CD4-positive, alpha-beta T cell (primary cell): Measurements from ENCODE around the gene GTF2H4. TPM values are rescaled to one million over a fixed set of nuclear protein-coding genes. Genes with fewer than 3 reads are reported as not detected.

Experiments used
- ATAC-seq: fragments of 200-7000 bp; cut with Tn5 transposase; one replicate; pipeline ENCODE4 v1.10.0; 2022; ENCODE audit warnings: mild to moderate bottlenecking; ENCODE audit not compliant: poor library complexity
- CTCF ChIA-PET: fragments of 350-600 bp; sonication (Branson Sonifier 250); formaldehyde crosslinking; loops from one replicate; lab custom pipeline; 2021; ENCODE audit warnings: antibody characterized with exemption, inconsistent platforms; lab: Charles Lee
- POLR2A ChIA-PET: fragments of 350-600 bp; sonication (Branson Sonifier 250); formaldehyde crosslinking; loops from one replicate; lab custom pipeline; 2021; ENCODE audit warnings: antibody characterized with exemption, inconsistent platforms; lab: Charles Lee
- DNase-seq, 14 experiments: peaks; one replicate each; pipeline ENCODE4 v3.0.0-alpha.2; 2013 to 2020; ENCODE audit warnings: mixed read lengths in 2 of 14
- H3K27ac ChIP-seq, 2 donors: one replicate each; pipeline versions ENCODE4 v1.5.1 to v1.7.0; 2013; ENCODE audit warnings: low read length in 2 of 2, low read depth in 1 of 2, mild to moderate bottlenecking in 1 of 2
- H3K27me3 ChIP-seq, 2 experiments: 1 replicate in 1 of 2; 2 replicates in 1 of 2; pipeline versions ENCODE4 v1.6.1 to v1.7.0; 2013; ENCODE audit warnings: low read length in 2 of 2, control low read depth in 1 of 2, mild to moderate bottlenecking in 1 of 2, moderate library complexity in 1 of 2; ENCODE audit not compliant: insufficient read depth in 2 of 2, control insufficient read depth in 1 of 2
- H3K36me3 ChIP-seq: one replicate; pipeline ENCODE4 v1.6.1; 2013; ENCODE audit warnings: low read length, control low read depth; ENCODE audit not compliant: insufficient read depth
- H3K4me1 ChIP-seq: one replicate; pipeline ENCODE4 v1.6.1; 2013; ENCODE audit warnings: low read length, control low read depth; ENCODE audit not compliant: insufficient read depth
- H3K4me3 ChIP-seq: one replicate; pipeline ENCODE4 v1.5.1; 2013; ENCODE audit warnings: mild to moderate bottlenecking, low read length, moderate library complexity
- H3K9me3 ChIP-seq, 2 experiments: 1 replicate in 1 of 2; 2 replicates in 1 of 2; pipeline versions ENCODE4 v1.6.1 to v1.7.0; 2013; ENCODE audit warnings: low read length in 2 of 2, mild to moderate bottlenecking in 2 of 2, control low read depth in 1 of 2, moderate library complexity in 1 of 2; ENCODE audit not compliant: control insufficient read depth in 1 of 2, insufficient read depth in 1 of 2
- H3K27ac Mint-ChIP-seq: one replicate; pipeline ENCODE4 v1.8.0; 2020; ENCODE audit warnings: mixed read lengths
- H3K27me3 Mint-ChIP-seq: one replicate; pipeline ENCODE4 v1.8.0; 2021; ENCODE audit warnings: mixed read lengths
- H3K36me3 Mint-ChIP-seq: one replicate; pipeline ENCODE4 v1.8.0; 2021; ENCODE audit warnings: low read depth, mixed read lengths
- H3K4me1 Mint-ChIP-seq: one replicate; pipeline ENCODE4 v1.8.0; 2021; ENCODE audit warnings: low read depth, mixed read lengths
- H3K4me3 Mint-ChIP-seq: one replicate; pipeline ENCODE4 v1.8.0; 2020; ENCODE audit warnings: mild to moderate bottlenecking, mixed read lengths
- H3K9me3 Mint-ChIP-seq: one replicate; pipeline ENCODE4 v1.8.0; 2020; ENCODE audit warnings: mixed read lengths
- intact Hi-C, 2 experiments: fragments of 100-400 bp; cut with DNase I in 1 of 2; cut with micrococcal nuclease in 1 of 2; formaldehyde crosslinking; loops; one replicate each; pipeline versions ENCODE4 v1.15.1 to v1.9.0; 2023 to 2025; cut with DNase I, micrococcal nuclease
- total RNA-seq, 174 experiments: library from RNA in 2 of 174; stranded (reverse) in 2 of 174; gene quantifications; one replicate each; pipeline ENCODE4 v1.2.3 and lab custom pipeline; 2021 to 2026
- TF ChIP-seq, protein P1 (sequence below): fragments of 200-600 bp; IDR thresholded peaks from one replicate; pipeline ENCODE4 v1.8.0; 2022; ENCODE audit warnings: antibody characterized with exemption, mild to moderate bottlenecking

GTF2H4 gene
- total RNA-seq, 2 experiments from 2014 or later = 7.7 to 10.7 TPM

DNA sequence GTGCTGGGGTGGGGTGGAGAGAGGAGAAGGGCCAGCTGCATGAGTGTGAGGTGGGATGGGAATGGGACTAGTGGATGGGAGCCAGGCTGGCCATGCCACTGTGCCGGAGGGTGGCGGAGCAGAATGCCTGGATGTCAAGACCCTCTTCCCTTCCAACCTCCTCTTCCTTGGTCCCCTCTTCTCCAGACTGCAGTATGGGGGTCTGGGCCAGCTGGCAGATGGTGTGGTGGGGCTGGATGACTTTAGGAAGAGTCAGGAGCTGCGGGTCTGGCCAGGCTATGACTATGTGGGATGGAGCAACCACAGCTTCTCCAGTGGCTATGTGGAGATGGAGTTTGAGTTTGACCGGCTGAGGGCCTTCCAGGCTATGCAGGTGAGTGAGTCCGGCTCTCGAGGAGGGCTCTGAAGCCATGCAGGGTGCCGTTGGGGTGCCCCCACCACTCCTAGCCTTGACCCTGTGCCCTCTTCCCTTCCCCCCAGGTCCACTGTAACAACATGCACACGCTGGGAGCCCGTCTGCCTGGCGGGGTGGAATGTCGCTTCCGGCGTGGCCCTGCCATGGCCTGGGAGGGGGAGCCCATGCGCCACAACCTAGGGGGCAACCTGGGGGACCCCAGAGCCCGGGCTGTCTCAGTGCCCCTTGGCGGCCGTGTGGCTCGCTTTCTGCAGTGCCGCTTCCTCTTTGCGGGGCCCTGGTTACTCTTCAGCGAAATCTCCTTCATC, 16.0 kb upstream of the GTF2H4 start:
- H3K4me1 Mint-ChIP-seq = peaks cover 2% of the 10 kb centered on the region
- H3K36me3 Mint-ChIP-seq = peaks cover 35% of the 10 kb centered on the region
- ATAC-seq = no peak

DNA sequence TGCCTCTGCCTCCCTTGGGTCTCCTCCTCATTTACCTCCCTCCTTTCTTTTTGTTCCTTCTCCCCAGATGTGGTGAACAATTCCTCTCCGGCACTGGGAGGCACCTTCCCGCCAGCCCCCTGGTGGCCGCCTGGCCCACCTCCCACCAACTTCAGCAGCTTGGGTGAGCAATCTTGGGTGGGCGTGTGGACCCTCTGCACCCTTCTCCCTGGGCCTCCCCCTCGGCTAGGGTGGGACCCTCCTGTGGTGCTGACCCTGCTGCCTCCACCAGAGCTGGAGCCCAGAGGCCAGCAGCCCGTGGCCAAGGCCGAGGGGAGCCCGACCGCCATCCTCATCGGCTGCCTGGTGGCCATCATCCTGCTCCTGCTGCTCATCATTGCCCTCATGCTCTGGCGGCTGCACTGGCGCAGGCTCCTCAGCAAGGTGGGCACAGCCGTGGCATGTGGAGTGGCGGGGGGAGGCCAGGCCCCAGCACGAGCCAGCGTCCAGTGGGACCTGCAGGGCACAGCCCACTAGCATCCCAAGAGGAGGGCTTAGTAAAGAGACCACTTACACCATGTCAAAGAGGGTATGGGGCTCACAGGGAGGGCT, 14.9 kb upstream of the GTF2H4 start:
- Mint-ChIP-seq H3K4me3 (no peak overlapping the region), H3K9me3 (no peaks in the 10 kb centered on the region), H3K27ac (no peak overlapping the region), H3K4me1 (no peaks in the 10 kb centered on the region), H3K27me3 (no peaks in the 10 kb centered on the region), H3K36me3 (peaks cover 38% of the 10 kb centered on the region)
- Histone ChIP-seq H3K27me3 (no peaks in the 10 kb centered on the region), H3K4me3 (no peak overlapping the region), H3K9me3 (no peaks in the 10 kb centered on the region), H3K4me1 (no peaks in the 10 kb centered on the region), H3K27ac (no peak overlapping the region), H3K36me3 (peaks cover 13% of the 10 kb centered on the region)
- TF ChIP-seq, protein P1, sequence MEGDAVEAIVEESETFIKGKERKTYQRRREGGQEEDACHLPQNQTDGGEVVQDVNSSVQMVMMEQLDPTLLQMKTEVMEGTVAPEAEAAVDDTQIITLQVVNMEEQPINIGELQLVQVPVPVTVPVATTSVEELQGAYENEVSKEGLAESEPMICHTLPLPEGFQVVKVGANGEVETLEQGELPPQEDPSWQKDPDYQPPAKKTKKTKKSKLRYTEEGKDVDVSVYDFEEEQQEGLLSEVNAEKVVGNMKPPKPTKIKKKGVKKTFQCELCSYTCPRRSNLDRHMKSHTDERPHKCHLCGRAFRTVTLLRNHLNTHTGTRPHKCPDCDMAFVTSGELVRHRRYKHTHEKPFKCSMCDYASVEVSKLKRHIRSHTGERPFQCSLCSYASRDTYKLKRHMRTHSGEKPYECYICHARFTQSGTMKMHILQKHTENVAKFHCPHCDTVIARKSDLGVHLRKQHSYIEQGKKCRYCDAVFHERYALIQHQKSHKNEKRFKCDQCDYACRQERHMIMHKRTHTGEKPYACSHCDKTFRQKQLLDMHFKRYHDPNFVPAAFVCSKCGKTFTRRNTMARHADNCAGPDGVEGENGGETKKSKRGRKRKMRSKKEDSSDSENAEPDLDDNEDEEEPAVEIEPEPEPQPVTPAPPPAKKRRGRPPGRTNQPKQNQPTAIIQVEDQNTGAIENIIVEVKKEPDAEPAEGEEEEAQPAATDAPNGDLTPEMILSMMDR = no peak
- no peak for ATAC-seq
- DNase-seq = no peak
- ChIA-PET POLR2A (no interaction called here), CTCF (no interaction called here)
- intact Hi-C loops = no loop called here

More for the DNA sequence above, 16.0 kb upstream of the GTF2H4 start:
- CTCF ChIA-PET = no interaction called here
- Histone ChIP-seq H3K9me3 (no peaks in the 10 kb centered on the region), H3K4me3 (no peak overlapping the region), H3K27me3 (no peaks in the 10 kb centered on the region), H3K27ac (no peak overlapping the region), H3K36me3 (peaks cover 12% of the 10 kb centered on the region), H3K4me1 (no peaks in the 10 kb centered on the region)
- TF ChIP-seq, protein P1 = no peak
- H3K4me3 Mint-ChIP-seq = no peak overlapping the region
- no peak for DNase-seq
- intact Hi-C loops = no loop called here
- no peaks in the 10 kb centered on the region for H3K9me3 Mint-ChIP-seq
- POLR2A ChIA-PET = no interaction called here
- no peaks in the 10 kb centered on the region for H3K27me3 Mint-ChIP-seq
- H3K27ac Mint-ChIP-seq = no peak overlapping the region

DNA sequence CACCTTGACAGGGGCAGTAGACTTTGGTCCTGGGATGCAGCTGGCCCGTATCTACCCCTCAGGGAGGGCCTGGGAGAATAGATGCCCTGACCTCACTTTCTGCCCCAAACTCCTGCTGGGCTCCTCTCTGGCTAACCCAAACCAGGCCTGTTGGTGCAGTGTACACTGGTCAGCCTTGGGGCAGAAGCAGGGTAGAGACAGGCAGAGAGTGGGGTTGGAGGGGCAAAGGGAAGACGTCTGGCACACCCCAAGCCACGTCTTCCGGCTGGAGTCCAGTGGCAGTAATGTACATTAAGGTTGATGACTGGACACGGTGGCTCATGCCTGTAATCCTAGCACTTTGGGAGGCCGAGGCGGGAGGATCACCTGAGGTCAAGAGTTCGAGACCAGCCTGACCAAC, 14.3 kb upstream of the GTF2H4 start:
- ChIA-PET CTCF (interaction anchor here (0.6 kb wide), 1 partner anchor 259 kb away, joined by 3 read pairs; no protein-coding TSS in a partner anchor), POLR2A (interaction anchor here (0.5 kb wide), 1 partner anchor 71 kb away, joined by 3 read pairs; no protein-coding TSS in a partner anchor)
- no peak overlapping the region for H3K4me3 Mint-ChIP-seq
- H3K27me3 Mint-ChIP-seq = no peaks in the 10 kb centered on the region
- H3K4me1 Mint-ChIP-seq = no peaks in the 10 kb centered on the region
- no peaks in the 10 kb centered on the region for H3K9me3 Mint-ChIP-seq
- peaks cover 44% of the 10 kb centered on the region for H3K36me3 Mint-ChIP-seq
- H3K27me3 ChIP-seq = no peaks in the 10 kb centered on the region
- no peak overlapping the region for H3K27ac ChIP-seq
- no peaks in the 10 kb centered on the region for H3K9me3 ChIP-seq
- peaks cover 18% of the 10 kb centered on the region for H3K36me3 ChIP-seq
- H3K4me1 ChIP-seq = no peaks in the 10 kb centered on the region
- TF ChIP-seq, protein P1 = no peak
- H3K4me3 ChIP-seq = no peak overlapping the region
- ATAC-seq (no peak), DNase-seq (no peak)
- intact Hi-C loops = no loop called here
- no peak overlapping the region for H3K27ac Mint-ChIP-seq
